NCI-H128 (cell line): ENCODE data around the gene HPSE2.

Experiments
- DNase-seq: peaks from one replicate; lab custom pipeline; 2025; ENCODE audit not compliant: unreplicated experiment; lab: John Stamatoyannopoulos, UW

The HPSE2 gene

DNA sequence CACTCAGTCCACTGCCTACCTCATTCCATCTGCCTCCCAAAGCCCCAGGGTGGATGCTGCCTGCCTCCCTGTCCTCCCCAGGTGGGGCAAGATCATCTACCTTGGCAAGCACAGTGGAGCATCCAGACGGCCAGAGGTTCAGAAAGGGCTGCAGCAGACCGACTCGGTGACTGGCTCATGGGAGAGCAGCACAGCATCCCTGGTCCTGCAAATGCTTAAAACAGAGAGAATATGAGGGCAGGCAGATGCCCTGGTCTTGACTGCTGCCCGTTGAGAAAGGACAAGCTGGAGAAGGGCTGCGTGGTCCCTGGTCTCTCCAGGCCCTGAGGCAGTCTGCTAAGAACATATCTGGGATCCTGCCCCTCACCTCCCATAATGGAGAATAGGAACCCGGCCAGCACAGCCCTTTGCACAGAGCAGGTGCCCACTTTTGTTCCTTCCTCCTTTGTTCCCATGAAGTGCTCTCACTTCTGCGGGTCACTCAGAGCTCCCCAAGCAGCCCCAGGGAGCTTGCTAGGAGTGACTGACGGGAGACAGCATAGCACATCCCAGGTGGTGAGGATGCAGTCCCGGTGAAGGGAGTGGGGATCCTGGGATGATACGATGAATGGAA is 790.3 kb downstream of the HPSE2 start:
- DNase-seq = no peak

DNA sequence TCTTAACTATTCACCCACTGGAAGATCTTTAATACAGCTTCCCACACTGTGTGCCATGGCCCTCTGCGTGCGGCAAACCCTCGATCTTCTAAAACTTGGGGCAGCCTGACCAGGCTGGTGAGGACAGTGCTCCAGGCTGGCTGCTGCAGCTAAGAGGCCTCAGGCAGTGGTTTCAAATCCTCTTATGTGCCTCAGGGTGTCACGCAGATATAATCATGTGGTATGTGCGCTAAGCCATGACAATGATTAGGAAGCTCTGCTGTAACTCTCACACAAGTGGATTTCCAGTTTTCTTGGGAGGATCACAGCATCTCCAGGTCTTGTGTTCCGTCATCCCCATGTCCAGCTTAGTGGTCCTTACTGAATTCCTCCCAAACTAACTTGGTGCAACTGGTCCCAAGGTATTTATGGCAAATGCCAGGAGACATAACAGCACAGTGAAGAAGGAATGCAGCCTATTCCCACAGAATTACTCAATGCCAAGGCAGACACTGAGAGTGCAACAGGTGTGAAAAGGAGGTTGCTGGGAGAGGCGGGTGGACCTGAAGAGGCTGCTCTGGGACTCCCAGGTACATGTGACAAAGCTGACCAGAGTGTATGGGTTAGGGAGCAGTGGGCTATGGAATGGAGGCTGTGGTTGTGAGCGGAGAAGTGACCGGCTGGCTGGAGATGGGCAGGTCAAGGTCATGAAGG is 791.2 kb downstream of the HPSE2 start:
- no peak for DNase-seq

DNA sequence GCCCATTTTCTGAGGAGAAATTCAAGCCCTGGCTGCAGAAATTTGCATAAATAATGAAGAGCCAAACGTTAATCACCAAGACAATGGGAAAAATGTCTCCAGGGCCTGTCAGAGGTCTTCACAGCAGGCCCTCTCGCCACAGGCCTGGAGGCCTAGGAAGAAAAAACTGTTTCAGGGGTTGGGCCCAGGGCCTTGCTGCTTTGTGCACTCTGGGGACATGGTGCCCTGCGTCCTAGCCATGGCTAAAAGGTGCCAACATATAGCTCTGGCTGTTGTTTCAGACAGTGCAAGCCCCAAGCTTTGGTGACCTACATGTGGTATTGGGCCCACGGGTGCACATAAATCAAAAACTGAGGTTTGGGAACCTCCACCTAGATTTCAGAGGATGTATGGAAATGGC is 796.9 kb downstream of the HPSE2 start:
- DNase-seq = no peak

DNA sequence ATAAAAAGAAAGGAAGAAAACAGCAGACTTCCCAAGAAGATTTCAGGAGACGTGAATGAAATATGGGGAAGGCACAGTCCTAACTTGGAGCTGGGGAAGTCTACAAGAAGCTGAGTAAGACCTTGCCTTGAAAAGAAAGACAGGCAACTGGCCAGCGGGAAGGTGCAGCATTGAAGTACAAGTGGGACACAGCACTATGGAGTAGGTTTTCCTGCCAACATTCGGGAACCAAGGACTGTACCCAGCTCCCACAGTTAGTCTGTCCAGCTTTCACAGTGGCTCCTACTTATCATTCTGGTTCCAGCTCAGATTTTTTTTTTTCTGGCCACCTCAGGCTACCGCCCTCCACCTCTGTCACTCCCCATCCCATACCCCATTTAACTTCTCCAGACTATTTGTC is 798.9 kb downstream of the HPSE2 start:
- no peak for DNase-seq

DNA sequence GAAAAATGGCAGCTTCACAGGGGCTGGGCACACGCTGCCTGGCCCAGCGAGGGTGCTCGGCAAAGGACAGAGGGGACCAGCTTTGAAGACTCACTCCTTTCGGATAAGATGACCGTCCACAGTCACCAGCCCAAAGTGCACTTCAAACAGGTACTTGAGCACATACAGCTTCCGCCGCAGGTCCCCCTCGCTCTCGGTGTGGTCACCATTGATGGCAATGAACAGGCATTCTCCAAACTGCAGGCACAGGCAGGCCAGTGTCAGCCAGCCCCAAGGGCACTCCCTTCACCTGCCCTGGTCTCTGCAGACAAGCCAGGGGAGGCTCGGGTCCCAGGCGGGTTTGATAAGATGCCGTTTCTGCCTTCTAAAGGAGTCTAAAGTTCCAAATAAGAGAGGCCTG is 800.5 kb downstream of the HPSE2 start:
- no peak for DNase-seq

DNA sequence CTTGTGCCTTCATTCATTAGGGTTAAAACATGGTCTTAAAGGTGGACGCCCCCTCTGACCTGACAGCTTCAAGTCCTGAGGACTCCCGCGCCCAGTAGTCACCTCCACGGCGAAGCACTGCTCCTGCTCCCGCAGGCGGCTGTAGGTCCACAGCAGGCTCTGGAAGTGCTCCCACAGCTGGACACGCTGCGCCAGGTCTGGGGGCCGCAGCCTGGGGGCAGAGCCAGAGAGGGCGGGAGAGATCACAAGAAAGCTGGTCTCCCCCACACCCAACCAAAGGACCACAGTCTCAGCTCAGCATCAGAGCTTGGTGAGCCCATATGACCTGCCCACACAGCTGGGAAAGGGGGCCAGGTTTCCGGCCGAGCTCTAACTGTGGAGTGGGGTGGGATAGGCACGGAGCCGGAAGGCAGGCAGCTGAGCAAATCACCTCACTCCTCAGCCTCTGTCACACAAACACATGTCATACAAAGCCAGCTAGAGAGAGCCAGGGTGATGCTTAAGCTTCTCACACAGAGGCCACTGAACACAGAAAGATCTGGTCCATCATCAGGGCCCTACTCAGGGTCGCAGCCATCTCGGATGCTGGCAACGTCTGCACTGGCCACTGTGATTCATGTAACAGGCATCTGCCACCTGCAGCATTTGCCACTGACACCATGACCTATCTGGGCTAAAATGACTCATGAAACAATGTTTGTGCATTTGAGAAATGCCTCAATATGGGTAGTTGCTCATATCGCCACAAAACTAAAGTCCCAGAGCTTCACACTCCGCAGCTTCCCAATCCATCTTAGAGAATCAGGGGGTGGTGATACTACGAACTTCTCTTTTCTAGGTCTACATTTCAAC is 801.5 kb downstream of the HPSE2 start:
- no peak for DNase-seq

DNA sequence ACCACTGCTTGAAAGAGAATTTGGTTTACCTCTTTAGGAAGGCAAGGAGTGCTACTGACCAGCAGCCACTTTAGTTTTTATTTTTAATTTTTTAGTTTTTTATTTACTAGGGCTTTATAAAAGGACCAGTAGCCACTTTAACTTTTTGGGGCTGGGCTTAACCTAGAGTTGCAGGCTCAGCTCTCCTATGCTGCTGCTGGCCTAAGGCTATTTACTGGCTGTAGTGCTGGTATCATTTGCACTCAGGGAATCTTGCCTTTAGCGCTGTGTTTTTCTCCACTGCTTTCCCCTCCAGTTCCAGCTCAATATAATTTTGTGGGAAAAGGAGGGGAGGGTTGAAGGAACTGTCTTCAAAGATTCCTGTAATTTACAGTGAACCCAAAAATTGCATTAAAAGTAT is 802.3 kb downstream of the HPSE2 start:
- DNase-seq = no peak

DNA sequence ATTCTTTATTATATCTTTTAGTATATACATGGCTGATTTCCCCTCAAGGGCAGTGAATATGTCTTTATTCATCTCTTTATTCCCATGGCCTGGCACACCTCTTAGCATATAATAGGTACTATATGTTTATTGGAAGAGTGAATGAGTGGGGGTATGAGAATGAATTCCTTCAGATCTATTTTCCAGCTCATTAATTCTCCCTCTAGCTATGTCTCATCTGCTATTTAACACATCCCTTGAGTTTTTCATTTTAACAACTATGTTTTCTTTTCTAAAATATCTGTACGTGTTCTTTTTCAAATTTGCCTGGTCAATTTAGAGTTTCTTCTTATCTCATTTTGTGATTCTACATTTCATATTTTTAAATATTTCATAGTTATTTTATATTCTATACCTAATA is 803.3 kb downstream of the HPSE2 start:
- DNase-seq = no peak

DNA sequence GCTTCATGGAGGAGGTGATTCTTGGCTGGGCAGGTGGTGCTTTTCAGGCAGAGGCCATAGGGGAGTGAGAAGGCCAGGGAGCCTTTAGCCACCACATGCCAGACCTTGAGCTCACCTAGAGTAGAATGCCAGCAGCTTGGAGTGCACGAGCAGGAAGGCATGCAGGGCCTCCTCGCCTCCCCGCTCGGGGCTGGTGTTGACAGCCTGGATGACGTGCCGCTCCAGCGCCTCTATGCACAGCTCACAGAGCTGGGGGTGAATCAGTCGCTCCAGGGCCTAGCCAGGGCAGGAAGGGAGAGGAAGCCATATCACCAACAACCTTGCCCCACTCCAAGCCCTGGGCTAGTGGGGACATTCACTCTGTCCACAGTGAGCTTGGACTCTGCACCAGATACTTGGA is 804.6 kb downstream of the HPSE2 start:
- DNase-seq = no peak

DNA sequence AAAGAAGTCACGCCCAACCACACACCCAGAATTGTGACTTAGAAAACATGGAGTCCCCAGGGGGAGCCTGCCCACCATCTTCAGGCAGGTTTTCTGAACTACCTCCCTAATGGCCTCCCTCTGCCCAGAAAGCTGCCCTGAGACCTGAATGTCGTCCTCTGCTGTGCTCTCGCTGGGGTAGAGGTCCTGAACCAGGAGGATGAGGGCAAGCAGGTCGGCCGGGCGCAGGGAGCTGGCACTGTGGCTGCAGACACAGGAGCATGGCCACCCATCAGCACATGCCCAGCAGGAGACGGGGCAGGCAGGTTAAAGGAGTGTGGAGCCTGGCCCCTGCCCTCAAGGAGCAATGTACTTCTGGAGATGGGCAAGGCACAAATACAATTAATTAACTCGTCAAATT is 805.2 kb downstream of the HPSE2 start:
- no peak for DNase-seq

DNA sequence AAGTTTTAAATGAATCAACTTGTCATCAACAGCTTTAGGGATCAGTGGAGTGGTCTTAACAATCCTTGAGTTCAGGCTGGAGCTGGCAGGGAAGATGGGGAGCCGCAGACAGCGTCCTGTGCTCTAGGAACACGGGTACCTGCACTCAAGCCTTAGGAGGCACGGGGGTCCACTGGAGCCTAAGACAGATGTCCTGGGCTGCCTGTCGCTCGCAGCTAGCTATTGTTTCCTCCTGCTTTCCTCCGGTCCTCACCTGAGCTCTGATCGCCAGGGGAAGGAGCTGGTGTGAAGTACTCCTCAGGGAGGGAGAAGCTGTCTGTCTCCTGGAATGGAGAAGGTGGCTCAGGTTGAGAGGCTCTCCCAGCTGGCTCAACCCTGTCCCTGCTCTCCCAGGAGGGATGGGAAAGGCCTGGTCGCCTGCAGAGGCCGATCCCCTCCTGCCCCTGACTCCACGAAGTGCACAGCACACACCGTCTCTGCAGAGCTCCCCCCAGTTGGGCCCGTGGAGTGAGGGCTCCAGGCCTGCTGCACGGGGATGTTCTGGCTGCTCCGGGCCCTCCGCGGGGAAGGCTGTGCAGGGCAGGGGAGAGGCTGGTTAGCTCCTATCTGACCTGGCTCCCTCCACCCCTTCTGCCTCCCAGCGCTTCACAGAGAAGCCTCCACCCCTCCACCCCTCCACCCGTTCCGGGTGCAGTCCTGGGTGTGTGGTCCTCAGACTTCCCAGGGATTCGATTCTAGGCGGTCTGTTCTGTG is 806.2 kb downstream of the HPSE2 start:
- no peak for DNase-seq

DNA sequence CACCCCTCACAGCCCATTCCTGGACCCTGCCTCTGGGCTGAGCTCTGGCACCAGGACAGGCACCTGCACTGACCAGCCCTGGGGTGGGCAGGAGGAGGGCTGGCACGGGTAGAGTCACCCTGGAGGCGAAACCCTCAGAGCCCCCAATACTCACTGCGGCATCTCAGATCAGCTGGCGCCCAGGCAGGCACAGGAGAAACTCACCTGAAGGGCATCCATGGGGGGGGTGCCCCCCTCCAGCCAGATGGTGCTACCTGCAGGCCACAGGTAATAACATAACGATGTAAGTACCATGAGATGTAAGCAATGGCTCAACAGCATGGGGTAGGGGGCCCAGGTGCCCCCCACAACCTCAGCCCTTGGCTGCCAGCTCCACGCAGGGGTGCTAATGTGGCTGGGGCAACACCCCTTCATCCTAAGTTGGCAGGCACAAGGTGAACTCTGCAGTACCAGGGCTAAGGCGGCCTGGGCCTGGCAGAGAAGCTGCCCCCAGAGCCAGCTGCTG is 808.6 kb downstream of the HPSE2 start:
- DNase-seq = no peak

DNA sequence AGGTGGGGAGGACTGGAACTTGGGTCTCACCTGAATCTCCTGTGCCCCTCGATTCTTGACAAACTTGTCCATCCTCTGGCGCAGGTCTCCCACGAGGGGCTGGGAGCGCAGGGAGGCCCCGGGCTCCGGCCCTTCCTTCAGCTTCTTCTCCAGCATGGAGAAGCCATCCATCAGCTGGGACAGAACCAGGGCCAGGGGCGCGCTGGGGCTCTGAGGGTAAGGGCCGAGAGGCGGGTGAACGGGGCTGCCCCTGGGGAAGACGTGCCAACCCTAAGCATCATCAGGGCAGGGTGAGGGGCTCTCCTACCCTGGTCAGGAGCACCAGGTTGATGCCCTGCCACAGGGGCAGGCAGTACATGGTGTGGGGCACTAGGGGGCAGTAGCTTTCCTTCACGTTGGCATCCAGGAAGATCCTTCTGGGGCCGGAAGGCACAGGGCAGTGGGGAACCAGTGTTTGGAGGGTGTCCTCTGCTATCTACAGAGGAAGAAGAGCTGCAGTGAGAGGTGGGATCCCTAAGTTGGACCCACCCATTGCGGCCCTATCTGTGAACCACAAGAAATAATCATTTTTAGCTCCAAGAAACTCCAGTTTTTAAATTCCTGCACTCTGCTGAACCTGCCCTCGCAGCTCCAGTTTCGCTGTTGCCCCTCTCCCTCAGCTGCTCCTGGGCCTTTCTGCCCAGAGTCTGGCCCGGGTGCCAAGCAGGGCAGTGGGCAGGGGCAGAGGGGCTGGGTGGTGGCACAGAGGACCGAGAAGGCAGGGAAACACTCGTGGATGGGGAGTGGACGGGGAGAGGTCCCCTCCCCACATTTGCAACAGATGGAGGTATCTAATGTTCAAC is 809.9 kb downstream of the HPSE2 start:
- DNase-seq = no peak

DNA sequence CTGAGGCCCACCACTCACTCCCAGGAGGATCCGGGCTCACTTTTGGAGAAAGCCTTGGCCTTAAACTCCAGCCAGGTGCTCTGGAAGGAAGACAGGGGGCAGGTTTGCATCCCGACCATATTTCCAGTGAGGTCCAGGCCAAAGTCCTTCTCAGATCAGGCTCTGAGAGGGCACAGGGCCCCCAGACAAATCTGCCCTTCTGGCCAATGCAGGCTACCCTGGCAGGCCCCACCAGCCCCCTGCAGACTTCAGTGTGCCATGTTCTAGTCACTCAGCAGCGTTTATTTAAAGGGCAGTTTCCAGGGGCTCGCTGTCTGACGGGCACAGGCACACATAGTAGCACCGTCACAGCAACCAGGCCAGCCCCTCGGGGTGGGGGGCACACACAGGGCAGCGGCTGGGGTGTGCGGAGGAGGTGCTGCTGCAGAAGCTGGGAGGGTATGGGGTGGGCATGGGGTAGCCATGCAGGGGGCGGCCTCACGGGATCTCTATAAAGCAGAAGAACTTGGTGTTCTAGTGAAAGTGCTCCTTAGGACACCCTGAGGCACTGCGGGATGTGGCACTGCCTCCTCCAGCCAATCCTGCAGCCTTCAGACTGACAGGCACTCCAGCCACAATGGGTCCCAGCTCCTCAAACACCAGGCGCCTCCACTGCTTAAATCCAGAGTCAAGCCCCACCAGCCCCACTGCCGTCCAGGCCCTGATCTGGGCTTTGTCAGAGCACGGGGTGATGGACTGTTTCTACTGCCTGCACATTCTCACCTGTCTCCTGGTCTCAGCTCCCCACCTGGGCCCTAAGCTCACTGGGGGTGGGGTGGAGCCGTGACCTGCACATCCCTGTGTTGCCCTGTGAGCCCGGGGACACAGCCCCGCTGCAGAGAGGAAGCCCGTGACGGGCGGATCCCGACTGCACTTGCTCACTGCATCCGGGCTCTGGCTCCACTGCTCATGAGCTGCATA is 811.1 kb downstream of the HPSE2 start:
- DNase-seq = no peak

DNA sequence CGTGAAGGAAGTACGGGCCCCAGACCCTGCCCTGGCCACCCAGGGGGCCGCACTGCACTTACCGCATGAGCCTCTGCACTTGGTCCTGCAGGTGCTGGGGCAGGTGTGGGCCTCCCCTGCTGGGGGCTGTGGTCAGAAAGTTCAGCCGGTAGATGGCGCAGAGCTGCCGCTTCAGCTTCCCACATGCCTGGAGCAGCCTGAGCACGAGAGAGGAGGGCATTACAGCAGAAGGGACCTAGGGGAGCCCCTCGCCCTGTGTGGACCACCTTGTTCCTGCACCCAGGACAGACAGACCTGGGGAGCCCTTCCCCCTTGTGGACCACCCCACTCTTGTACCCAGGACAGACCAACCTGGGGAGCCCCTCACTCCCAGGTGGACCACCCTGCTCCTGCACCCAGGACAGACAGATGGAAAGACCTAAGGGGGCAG is 811.9 kb downstream of the HPSE2 start:
- DNase-seq = no peak

DNA sequence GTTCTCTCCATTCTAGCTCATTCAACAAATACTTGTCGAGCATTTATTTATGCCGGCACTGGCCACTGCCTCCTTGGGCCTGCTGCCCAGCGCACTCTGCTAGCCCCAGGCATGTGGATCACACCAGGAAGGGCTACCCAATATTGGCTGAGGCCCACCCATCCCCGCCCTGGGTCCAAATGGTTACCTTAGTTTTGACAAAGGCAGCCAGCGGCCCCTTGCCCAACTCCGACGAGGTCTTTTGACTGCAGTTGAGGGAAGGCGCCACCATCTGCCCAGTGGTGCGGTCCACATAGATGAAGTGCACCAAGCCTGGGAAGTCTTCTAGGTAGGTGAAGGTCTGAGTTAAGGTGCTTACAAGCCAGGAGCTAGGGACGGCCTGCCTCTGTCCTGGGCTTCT is 813.5 kb downstream of the HPSE2 start:
- DNase-seq = no peak

DNA sequence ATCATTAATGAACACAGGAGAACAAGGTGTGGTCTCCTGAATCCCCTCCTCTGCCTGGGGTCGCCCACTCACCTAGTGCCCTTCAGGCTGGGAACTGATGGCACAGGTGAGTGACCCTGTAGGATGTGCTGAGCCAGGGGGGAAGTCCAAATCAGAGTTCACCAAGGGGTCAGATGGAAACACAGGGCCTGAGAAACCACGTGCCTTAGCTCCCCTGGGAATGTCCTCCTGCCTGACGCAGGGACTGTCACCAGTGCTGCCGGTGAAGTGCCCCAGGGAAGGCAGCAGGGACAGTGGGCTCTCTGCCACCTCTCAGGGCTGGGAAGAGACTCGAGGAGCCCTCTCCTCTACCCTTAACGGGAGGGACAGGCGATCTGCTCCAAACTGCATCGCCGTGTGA is 814.9 kb downstream of the HPSE2 start:
- no peak for DNase-seq

DNA sequence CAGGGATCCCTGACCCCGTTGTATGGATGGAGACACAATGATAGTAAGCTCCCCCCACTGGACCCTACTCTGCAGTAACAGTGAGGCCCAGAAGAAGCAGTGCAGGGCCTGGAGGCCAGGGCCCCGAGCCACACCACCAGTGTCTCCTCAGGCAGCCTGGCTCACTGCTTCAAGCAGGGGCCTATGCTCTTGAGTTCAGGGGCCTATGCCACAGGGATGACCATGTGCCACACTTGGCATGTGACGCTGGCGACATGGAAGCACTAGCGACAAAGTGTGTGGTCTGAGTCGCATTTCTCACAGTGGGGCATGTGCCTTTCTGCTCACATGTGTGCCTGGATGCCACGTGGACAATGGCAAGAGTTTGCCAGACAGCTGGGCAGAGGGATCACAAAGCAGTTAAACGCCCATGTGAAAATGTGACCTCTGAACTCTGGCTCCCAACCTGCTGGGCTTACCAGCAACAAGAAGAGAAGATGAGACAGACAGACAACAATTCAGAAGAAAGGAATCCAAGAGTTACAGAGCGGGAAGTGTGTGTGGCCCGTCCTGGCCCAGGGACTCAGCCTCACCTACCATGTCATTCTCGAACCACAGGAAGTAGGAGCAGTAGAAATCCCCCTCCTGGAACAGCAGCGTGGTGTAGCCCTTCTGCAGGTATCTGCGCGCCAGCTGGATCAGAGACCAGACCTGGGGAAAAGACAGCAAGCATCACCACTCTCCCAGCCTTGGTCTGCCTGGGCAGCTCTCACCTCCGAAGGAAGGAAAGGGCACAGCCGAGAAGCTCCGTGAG is 816.0 kb downstream of the HPSE2 start:
- DNase-seq = no peak
